NCI-H226 (cell line): ENCODE results near the gene MRPS18A.
A peak's percentile ranks its signal among the peaks of the same experiment; 100 is the strongest.
"Not testable (repeated sequence)": the region's sequence is repeated elsewhere in the genome, so short reads cannot be mapped to it uniquely, and the experiment has no call there.

Experiments used
- DNase-seq: peaks from one replicate; pipeline ENCODE4 v3.0.0-alpha.2; 2015

MRPS18A gene

DNA sequence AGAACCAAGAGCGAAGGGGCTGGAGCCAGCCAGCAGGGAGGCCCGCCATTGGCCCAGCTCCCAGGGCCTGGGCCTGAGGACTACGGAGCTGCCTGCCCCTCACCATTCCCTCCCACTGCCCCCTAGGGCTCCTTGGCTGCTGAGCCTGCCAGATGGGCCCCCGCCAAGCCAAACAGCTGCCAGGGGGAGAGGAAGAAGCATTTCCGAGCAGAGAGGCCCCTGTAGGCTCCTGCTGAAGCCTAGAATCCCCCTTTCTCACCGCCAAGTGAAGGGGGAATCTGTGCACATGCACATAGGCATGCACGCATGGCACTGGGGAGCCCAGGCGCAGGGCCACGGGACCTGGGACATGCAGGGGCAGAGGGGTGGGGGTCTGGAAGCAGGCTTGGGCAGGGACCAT, 28.5 kb upstream of the MRPS18A start:
- DNase-seq: no peak

DNA sequence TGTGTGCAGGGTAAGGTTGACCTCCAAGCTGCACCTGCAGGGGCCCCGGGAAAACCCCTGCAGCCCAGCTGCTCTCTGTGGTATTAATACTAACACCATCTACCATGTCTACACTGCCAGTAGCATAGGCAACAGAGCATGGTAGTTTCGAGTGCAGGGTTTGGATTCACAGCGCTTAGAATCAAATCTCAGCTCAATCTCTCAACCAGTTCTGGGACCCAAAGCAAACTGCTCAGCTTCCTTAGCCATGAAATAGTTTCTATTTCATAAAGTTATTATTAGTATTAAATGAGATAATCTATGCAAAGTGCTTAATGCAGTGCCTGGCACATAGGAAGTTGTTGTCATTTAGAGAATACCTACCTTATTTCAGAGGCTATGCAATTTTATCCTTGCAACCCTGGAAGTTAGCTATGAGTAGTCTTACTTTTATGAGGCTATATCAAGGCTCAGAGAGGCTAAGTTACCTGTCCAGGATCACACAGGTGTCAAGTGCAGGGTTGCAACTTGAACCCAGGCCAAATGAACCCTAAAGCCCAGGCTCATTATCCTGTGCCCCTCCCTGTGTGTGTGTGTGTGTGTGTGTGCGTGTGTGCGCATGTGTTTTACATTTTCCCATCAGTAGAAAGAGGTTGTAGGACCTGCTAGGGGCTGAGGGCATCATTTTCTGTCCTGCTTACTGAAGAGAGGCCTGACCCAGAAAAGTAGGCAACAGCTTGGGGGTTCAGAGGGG, 27.6 kb upstream of the MRPS18A start:
- DNase-seq: no peak

GRCh38 chr6:43714311-43715055, 26.9 kb upstream of the MRPS18A start:
- peak; percentile 27 for DNase-seq

DNA sequence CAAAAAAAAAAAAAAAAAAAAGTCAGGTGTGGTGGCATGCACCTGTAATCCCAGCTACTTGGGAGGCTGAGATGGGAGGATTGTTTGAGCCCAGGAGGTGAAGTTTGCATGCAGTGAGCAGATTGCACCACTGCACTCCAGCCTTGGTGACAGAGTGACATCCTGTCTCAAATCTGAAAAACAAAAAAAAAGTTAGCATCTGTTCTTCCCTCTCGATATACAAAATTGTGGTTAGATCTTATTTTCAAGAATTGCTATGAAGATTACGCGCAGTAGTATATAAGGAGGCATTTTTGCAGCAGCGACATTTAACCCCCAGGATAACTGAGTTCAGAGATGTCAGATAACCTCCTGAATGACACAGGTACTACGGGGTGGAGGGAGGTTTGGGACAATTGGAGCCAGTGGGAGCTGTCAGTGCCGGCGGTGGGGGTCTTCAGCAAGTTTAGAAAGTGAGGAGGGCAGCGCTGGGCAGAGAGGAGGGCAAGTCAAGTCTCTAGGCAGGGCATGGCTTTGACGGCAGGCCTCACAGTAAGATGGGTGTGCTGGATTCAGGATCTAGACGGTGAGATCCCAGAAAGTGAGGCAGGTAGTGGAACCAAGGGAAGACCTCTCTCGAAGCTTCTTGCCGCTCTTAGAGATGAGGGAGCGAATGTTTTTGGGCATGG, 26.2 kb upstream of the MRPS18A start:
- no peak for DNase-seq

GRCh38 chr6:43712579-43712978, 25.0 kb upstream of the MRPS18A start:
- DNase-seq: no peak

DNA sequence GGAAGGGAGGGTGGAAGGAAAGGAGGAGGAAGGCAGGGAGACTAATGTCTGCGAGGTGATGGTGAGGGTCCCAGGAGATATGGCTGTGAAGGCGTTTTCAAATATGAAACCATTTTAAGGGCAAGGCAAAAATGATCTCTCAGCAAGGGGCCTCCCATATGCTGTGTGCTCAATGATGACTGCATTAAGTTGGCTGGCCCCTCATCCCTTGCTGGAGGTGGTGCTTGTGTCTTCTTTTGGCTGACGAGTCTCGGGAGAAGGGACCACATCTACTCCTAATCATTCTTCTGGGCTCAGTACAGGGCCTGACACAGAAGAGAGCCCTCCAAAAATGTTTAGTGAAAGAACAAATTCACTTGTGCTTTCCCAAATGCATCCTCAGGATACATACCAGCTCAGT, 23.0 kb upstream of the MRPS18A start:
- DNase-seq: no peak

DNA sequence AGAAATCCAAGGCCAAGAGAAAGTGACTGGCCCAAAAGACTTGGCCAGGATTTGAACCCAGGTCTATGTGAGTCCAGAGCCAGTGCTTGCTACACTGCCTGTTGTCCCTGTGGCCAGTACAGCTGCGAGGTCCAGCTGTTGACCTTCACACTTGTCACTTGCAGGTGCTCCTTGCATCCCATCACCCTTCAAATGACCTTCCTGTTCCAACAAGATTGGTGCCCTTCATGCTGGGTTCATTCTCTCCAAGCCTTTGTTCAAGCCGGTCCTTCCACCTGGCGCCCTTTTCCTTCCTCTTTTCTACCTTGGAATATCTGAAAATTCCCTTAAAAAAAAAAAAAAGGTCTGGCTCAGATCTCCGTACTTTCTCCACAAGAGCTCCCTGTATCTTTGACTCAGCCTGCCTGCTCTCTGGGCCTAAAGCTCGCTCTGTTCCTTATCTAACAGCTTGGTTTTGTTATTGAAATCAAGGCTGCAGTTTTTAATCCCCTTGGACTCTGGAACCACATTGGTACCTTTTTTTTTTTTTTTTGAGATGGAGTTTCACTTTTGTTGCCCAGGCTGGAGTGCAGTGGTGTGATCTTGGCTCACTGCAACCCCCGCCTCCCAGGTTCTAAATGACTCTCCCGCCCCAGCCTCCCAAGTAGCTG, 22.2 kb upstream of the MRPS18A start:
- DNase-seq: no peak

DNA sequence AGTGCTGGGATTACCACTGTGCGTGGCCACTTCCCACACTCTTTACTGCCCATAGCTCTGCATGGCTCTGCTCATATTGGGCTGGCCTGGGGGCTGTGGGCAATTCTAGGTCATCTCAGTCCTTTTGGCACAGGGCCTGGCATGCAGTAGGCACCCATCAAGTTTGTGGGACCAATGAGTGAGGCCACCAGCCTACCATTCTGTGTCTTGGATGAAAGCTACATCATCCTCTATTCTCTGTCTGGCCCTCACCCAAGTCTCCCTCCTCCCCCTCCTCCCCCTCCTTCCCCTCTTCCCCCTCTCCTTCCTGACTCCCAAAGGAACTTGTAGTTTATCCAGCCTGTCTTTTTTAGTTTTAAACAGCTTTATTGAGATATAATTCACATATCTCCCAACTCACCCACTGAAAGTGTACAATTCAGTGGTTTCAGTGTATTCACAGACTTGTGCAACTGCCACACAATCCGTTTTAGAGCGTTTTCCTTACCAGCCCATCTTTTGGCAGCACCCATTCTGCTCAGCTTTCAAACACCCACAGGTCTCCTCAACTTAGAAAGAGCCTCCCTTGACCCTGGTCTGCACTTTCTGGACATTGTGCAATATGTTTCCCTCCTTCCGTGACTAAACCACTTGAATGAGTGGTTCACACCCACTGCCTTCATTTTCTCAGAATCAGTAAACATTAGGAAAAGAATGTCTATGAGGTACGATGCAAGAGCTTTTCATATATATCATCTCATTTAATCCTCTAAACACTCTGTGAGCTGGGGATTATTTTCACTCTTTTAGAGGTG, 21.5 kb upstream of the MRPS18A start:
- DNase-seq: peak; percentile 85

DNA sequence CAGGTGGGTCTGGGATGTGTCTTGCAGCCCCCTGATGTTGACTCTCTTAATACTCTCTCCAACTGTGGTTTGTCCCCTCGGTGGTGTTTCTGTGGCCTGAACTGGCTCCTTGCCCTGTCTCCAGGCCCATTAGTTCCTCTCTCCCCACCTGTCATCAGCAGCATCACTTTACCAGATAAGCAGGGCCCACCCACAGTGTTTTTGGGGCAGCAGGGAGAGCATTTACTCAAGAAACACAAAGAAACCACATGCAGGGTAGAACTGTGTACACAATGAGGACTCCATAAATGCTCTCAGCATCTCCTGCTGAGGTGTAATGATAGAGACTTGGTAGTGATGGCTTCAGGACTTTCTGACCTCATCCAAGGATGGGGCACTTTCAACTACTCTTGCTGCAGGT, 20.2 kb upstream of the MRPS18A start:
- no peak for DNase-seq

- DNase-seq: no peak
These were observed 19.7 kb upstream of the MRPS18A start for GRCh38 chr6:43707269-43707668.

GRCh38 chr6:43706788-43707187, 19.2 kb upstream of the MRPS18A start:
- no peak for DNase-seq

- DNase-seq: no peak
These were observed 18.4 kb upstream of the MRPS18A start for GRCh38 chr6:43705996-43706395.

GRCh38 chr6:43703512-43704429, 16.2 kb upstream of the MRPS18A start:
- DNase-seq: no peak

DNA sequence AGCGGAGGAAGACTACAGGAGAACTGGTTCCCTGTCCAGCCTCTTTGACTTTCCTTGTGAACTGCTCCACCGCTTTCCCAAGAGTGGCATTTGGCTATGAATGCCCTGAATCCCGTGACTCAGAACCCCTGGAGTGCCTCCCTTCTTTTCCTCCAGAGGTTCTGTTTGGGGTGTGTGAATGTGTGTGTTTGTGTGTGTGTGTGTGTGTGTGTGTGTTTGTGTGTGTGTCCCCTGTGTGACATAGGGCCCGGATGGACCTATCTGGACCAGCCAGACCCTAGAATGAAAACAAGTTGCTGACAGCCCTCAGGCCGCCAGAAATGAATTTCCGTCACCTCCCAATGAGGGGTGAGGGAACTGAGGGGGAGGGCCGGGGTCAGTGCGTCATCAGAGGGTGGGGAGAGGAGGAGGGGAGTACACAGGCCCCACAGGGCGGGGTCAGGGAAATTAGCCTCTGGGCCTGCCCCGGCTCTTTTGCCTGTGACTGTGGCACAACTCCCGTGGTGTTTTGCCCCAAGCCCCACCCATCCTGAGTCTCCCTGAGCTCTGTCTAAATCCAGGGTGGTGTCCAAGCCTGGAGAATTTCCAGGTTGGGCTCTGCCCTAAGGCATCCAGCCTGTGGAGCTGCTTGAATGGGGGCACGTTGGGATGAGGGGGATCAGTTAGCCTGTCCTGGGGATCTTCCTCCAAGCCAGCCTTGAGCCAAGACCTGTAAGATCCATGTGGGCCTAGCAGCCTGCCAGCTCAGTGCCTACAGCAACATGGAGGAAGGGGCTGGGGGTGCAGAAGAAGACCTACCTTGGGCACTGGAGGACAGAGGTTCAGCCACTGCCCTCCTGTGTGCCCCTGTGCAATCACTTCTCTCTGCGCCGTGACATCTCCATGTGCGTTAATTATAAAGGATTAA, 15.2 kb upstream of the MRPS18A start:
- DNase-seq: peak; percentile 92

DNA sequence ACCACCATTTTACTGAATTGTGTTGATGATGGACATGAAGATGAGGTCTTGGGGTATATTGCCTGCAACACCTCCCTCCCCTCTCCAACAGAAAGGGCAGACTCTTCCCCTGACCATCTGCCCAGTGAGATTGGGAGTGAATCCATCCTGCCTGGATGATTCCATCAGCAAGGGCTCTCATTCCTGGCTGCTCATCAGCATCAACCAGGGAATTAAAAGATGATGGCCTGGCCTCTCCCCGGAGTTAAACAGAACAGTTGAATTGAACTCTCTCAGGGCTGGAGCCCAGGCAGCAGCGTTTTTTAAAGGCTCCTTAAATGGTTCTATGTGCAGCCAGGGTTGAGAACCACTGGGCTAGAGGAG, 14.6 kb upstream of the MRPS18A start:
- no peak for DNase-seq

- not testable (repeated sequence) for DNase-seq
These were observed 13.5 kb upstream of the MRPS18A start for GRCh38 chr6:43700939-43701560.

DNA sequence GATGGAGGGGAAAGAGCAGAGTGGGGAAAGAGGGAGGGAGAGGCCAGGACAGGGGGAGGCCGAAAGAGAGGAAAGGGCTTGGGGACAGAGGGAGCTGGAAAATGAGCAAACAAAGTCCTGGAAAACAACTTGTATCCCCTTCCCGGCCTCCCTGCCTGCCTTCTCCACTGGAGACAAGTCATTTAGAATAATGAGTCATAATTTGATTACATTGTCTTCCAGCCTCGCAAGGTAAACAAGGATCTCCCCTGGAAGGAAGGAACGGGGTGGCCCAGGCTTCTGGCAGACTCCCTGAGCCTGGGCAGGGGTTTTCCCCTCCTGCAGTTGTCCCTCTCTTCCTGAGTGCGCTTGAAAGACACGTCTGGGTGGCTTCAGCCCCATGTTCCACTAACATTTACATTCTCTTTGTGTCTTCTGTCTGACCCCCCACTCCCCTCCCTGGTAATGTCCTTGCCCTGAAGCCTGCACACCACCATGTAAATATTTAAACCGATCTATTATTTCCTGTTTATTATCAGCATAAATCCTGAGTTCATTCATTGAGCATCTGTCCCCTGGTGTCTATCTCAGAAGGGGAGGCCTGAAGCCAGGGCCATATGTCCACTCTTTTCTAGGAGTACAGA, 12.1 kb upstream of the MRPS18A start:
- no peak for DNase-seq

- peak; percentile 19 for DNase-seq
These were observed 11.2 kb upstream of the MRPS18A start for GRCh38 chr6:43698584-43699349.

GRCh38 chr6:43697421-43697820, 9.8 kb upstream of the MRPS18A start:
- no peak for DNase-seq
